HG03060 (cell line): Measurements from ENCODE around the gene COL5A1.

Experiments used
- ATAC-seq: cut with Tn5 transposase; IDR thresholded peaks from one replicate; pipeline ENCODE4 v1.9.1; 2021; ENCODE audit warnings: low read depth, moderate number of reproducible peaks; ENCODE audit not compliant: unreplicated experiment

The COL5A1 gene

DNA sequence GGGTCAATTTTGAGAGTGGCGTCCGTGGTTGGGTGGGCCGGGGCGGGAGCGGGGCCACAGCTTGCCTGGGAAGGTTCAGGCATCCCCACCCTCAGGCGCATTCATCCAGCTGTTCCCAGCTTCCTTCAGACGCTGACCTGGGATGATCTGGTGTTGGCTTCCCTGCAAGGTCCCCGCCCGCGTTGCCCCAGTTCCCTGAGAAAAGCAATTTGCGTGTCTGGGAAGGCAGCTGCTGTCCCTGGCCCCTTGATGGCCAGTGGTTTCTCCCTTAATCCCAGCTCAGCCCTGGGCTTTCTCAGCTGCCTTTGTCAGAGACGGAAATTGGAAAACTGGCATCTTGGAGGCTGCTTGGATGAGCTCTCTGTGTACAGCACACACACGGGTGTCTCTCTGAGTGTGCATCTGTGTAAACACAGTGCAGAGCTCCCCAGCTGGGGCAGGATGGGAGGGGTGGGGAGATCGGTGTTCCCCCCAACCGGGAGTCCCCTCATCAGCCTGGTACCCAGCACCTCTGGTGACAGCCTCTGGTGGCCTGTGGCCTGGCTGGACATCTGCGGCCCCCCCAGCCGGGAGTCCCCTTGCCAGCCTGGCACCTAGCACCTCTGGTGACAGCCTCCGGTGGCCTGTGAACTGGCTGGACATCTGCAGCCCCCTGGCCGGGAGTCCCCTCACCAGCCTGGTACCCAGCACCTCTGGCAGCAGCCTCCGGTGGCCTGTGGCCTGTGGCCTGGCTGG is 94.0 kb downstream of the COL5A1 start:
- no peak for ATAC-seq

DNA sequence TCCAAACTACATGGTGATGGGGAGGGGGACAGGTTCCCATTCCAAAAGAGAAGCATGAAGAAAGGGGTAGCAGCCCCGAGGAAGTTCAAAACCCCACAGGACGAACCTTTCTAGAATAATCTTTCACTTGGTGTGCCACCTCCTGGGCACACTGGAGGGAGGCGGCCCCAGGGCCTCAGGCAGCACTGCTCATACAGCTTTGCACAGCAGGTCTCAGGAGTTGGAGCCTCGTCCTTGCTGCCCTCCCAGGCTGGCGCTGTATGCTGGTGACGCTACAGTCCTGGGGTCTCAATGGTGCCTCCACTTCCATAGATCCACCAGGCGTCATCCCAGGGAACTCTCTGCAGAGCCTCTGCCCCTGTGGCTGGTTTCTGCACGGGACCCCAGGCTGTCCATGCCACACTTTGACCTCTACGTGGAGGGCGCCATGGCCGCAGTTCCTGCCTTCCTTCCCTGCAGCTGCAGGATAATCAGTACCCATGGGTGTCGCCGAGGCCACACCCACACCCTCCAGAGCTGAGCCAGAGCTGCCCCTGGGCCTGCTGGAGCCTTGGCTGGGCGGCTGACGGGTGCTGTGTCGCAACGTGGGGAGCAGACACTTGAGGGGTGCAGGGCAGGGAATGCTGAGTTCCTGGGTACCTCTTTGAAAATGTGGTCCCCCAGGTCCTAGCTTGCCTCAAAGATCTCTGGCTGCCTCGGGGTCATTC is 95.3 kb downstream of the COL5A1 start:
- no peak for ATAC-seq

DNA sequence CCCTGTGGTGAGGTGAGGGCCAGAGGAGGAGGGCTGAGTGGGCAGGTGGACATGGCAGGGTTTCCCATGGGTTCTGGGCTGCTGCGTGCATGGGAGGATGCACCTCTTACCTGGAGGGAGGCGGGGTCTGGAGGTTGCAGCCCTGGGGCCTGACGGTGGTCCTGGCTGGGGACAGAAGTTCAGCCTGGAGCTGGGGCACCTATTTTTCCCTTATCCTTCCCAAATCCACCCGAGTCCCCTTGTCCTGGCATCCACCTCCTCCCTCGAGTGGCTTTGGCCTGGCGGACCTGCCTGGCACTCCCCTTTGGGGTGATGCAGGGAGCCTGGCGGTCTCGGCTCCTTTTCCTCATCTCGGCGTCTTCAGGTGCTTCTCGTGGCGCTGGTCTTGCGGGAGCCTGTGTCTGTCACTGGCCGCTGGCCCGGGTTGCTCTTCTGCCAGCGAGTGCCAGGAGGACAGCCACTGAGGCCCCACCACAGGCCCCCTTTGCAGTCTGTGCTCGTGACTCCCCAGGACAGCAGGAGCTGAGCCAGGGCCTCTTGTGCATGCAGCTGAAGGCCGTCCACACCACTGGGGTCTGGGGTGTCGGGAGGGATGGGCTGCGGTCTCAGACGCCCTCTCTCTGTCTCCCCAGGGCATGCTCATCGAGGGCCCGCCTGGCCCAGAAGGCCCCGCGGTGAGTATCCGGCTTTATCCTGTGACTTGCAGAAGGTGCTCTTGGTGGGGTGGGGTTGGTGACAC is 96.4 kb downstream of the COL5A1 start:
- no peak for ATAC-seq

- no peak for ATAC-seq
Observed at GRCh38 chr9:134738869-134739659, 97.5 kb downstream of the COL5A1 start.

- no peak for ATAC-seq
Observed at GRCh38 chr9:134739660-134739968, 98.0 kb downstream of the COL5A1 start.

- no peak for ATAC-seq
Observed at GRCh38 chr9:134740071-134740470, 98.5 kb downstream of the COL5A1 start.

DNA sequence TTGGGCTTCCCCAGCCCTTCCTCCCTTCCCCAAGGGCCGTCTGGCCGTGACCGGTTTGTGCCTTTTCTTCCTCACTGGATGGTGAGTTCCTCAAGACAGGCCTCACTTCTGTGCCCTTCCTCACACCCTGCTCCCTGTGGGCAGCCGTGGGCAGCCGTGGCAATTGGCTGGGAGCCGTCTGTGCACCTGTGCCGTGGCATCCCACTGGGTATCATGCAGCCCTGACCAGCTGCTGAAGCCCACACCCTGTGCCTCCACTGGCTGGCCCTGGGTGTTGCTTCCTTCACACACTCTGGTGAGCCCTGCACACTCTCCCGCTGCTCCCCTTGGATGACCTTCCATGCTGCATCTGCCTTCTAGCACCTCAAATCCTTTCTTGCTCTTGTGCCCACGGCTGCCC is 100.2 kb downstream of the COL5A1 start:
- no peak for ATAC-seq

DNA sequence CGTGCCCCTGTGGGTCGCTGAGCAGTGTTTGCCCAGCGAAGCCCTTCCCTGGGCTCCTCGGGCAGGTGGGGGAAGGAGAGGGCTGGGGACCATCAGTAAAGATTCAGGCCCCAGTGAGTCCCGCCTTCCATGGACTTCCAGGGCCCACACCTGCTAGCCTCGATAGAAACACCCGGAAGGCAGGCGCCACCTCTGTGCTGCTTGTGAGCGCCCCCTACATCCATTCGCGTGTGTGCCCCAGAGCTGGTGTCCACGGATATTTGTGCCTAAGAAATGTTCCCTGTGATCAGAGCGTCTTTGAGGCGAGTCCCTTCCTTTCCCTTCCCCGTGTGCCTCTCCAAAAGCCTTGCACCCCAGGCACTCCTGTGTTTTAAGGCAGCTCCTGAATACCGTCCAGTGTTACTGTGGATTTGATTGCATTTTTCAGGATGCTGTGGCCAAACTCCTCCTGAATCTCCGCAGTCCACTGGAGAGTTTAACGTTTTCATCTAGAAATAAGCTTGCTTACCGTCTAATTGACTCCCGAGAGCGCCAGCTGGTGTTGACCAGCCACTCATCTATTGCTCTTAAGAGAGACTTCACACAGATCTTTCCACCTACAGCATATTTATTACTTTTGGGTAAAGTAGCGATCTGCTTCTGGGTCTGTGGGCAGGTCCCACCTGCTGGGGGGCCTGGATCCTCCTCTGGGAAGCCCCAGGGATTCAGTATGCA is 101.4 kb downstream of the COL5A1 start:
- no peak for ATAC-seq

DNA sequence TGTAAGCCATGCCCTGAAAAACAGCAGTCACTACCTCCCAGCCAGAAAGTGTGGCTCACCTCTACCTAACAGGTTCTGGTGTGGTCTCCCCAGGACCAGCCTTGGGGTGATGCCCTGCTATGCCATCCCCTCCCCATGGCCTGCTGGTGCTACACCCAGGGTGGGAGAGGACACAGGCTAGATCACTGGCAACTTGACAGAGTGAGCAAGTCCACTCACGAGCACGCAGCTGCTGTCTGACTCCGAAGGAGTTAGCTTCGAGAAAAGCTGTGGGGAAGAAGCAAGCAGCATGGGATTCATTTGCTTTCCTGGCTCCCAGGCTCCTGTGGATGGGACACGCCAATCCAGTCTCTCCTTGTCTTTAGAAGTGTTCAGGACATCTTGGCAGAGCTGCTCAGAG is 102.2 kb downstream of the COL5A1 start:
- ATAC-seq = no peak

DNA sequence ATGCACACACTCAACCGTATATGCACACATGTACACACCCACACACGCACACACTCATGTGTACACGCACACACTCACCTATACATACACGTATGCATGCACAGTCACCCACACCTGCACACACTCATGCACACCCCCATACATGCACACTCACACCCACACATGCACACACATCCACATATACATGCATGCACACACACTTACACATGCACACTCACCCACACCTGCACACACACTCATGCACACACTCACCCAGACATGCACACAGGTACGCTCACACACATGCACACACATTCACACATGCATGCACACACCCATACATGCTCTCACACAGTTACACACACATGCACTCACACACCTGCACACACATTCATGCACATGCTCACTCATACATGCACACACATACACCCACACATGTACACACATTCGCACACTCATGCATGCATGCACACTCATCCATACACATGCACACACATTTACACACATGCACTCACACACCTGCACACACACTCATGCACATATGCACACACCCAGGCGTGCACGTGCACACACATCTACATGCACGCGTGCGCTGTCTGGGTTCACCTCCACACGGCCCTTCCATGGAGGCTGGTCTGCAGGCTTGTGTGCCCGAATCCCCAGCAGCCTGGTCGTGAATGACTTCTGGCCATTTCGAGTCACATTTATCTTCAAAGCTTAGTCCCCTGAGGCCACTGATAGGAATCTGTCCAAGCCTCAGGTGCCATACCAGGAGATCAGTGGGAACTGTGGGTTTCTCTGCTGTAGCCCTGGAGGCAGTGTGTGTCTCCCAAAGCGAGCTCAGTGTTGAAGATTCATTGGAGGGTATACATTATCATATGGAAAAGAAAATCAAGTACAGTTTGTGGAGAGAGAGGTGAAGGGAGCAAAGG is 103.0 kb downstream of the COL5A1 start:
- no peak for ATAC-seq

GRCh38 chr9:134747951-134748489 is 106.4 kb downstream of the COL5A1 start:
- ATAC-seq = no peak

- ATAC-seq = no peak
Observed at GRCh38 chr9:134748591-134748990, 107.0 kb downstream of the COL5A1 start.

GRCh38 chr9:134750450-134751155 is 109.0 kb downstream of the COL5A1 start:
- ATAC-seq = no peak

GRCh38 chr9:134751622-134752021 is 110.0 kb downstream of the COL5A1 start:
- no peak for ATAC-seq

GRCh38 chr9:134752471-134753168 is 111.0 kb downstream of the COL5A1 start:
- no peak for ATAC-seq

GRCh38 chr9:134753191-134753590 is 111.6 kb downstream of the COL5A1 start:
- ATAC-seq = no peak

DNA sequence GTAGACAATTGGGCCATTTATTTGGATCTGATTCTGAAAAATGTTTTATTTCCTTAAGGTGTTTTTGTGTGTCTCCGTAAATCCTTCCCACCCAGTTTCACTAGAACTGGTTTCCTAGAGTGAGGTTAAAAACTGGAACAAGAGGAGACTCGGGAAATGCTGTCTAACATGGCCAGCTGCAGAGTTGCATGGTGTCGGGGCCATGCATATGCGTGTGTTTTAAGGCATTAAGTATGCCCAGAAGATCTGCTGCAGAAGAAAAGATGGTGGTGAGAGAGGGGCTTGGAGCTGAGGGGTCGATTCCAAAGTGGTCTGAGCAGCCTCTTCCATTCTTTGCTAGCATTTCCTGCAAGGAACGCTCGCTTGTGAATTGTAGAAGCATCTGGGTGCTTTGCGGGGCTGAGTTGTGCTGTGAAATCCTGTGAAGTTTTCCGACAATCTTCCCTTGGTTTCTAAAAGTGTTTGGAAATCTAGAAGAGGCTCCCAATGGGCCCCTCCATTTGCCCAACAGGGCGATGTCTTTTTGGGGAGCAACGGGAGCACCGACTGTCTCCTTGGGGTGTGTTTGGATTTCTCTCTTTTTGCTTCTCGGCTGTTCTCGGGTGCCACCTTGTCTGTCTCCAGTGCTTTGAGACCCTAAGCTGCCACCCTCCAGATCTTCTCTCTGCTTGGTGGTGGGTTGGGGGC is 113.8 kb downstream of the COL5A1 start:
- ATAC-seq = no peak
